Measurements from ENCODE around the gene CLBA1.

DNA sequence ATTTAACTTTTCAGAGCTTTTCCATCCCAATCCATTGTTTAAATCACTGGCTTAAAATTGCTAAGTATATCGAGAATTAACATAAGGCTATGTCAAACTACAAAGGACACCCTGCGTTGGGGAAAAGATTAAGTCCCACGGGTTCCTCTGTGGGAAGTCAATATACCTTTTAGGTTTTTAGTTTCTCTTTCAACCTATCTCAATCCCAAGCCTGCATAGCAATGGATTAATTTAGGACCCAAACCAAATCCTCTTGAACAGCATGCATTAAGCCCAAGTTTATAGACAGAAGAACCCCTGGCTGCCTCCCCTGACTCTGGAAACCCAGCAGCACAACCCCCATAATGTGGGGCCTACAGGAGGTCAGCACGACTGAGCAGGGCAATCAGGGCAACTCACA, 29.0 kb downstream of the CLBA1 start:
- TF ChIP-seq, protein P1, sequence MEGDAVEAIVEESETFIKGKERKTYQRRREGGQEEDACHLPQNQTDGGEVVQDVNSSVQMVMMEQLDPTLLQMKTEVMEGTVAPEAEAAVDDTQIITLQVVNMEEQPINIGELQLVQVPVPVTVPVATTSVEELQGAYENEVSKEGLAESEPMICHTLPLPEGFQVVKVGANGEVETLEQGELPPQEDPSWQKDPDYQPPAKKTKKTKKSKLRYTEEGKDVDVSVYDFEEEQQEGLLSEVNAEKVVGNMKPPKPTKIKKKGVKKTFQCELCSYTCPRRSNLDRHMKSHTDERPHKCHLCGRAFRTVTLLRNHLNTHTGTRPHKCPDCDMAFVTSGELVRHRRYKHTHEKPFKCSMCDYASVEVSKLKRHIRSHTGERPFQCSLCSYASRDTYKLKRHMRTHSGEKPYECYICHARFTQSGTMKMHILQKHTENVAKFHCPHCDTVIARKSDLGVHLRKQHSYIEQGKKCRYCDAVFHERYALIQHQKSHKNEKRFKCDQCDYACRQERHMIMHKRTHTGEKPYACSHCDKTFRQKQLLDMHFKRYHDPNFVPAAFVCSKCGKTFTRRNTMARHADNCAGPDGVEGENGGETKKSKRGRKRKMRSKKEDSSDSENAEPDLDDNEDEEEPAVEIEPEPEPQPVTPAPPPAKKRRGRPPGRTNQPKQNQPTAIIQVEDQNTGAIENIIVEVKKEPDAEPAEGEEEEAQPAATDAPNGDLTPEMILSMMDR (IDR thresholded peaks at IDR 0.05), result no peak
- no peak for TF ChIP-seq POLR2A (IDR thresholded peaks at IDR 0.05)
